ENCODE results near the gene ZDHHC12.

The ZDHHC12 gene

DNA sequence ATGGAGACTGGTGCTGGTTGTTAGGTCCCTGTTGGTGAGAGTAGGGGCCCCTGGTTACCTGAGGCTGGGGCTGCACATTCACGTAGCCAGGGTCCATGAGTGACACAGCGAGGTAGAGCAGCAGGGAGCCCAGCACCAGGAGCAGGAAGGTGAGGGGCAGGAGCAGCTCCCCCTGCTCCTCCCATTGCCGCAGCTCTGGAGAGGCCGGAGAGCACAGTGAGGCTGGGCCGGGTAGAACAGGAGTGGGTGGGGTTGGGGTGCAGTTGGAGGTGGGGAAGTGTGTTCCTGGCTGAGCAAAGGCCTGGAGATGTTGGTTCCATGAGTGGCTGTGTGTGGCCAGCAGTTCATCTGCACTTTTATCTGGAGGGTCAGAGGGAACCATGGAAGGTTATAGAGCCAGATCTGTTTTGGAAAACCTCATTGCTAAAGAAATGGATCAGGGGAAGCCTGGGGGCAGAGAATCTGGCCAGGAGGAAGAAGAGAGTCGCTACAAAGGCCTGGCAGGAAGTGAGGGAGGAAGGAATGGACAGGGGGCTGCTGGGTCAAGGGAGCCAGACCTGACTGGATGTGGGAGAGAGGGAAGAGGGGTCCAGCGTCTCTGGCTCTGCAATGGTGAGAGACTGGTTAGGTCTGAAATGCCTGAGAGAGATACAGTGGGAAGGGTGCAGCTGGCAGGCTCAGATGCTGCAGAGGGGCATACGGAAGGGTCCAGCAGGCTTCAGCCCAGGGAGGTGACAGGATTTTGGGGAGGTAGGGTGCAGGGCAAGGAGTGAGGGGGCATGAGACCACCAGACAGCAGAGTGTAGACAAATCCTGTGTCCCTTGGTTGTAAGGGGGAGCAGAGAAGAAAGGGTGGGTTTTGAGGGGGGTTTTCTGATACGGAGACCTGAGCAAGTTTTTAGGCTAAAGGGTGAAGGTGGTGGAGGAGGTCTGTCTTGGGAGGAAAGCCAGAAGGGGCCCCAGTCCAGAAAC is 1.3 kb downstream of the ZDHHC12 start (continued):
- TF ChIP-seq, protein P1, sequence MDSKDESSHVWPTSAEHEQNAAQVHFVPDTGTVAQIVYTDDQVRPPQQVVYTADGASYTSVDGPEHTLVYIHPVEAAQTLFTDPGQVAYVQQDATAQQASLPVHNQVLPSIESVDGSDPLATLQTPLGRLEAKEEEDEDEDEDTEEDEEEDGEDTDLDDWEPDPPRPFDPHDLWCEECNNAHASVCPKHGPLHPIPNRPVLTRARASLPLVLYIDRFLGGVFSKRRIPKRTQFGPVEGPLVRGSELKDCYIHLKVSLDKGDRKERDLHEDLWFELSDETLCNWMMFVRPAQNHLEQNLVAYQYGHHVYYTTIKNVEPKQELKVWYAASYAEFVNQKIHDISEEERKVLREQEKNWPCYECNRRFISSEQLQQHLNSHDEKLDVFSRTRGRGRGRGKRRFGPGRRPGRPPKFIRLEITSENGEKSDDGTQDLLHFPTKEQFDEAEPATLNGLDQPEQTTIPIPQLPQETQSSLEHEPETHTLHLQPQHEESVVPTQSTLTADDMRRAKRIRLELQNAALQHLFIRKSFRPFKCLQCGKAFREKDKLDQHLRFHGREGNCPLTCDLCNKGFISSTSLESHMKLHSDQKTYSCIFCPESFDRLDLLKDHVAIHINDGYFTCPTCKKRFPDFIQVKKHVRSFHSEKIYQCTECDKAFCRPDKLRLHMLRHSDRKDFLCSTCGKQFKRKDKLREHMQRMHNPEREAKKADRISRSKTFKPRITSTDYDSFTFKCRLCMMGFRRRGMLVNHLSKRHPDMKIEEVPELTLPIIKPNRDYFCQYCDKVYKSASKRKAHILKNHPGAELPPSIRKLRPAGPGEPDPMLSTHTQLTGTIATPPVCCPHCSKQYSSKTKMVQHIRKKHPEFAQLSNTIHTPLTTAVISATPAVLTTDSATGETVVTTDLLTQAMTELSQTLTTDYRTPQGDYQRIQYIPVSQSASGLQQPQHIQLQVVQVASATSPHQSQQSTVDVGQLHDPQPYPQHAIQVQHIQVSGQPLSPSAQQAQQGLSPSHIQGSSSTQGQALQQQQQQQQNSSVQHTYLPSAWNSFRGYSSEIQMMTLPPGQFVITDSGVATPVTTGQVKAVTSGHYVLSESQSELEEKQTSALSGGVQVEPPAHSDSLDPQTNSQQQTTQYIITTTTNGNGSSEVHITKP (tag by site-specific recombination; IDR thresholded peaks at IDR 0.05) = no peak

DNA sequence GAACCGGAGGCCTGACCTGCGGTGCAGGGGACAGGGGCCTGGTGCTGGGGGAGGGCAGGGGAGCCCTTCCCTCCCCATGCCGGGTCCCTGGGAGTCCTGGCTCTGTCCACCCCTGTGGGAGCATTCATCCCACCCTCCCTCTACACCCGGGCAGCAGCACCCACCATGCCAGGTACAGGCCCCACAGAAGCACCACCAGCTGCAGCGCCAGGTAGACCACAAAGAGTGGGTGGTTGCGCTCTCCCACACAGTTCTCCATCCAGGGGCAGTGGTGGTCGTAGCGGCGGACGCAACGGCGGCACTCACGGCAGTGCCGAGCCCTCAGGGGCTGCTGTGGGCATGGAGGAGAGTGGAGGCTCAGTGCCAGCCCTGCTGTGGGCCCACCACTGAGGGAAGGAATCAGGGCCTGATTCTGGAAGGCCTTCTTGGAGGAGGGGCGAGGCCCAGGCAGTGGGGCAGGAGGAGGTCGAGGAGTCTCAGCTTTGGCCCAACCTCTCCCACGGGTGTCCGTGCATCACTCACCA is 2.4 kb downstream of the ZDHHC12 start:
- H3K4me3 ChIP-seq (ENCODE audit: low read depth, low read length) = no peak overlapping the region
- ChIA-PET POLR2A (interaction anchor here (1.0 kb wide), 2 partner anchors 16 to 24 kb away, joined by 3 read pairs; no protein-coding TSS in a partner anchor), CTCF (interaction anchor here (0.6 kb wide), 1 partner anchor 133 kb away, joined by 3 read pairs; no protein-coding TSS in a partner anchor)
- H3K36me3 ChIP-seq (ENCODE audit: control insufficient read depth in 2 of 2, insufficient read depth in 1 of 2, low read length in 2 of 2) = peaks cover 3 to 38% of the 10 kb centered on the region in 2 experiments; a peak in 2 of 3 replicates
- H3K27ac ChIP-seq (ENCODE audit: extremely low read depth, low read depth, low read length) = no peak overlapping the region
- H3K9me3 ChIP-seq (ENCODE audit: control insufficient read depth, insufficient read depth, low read depth, low read length) = no peaks in the 10 kb centered on the region
- no peaks in the 10 kb centered on the region for H3K4me1 ChIP-seq (ENCODE audit: control insufficient read depth, insufficient read depth, low read length)
- TF ChIP-seq ZFHX2 (tag by site-specific recombination; conservative IDR thresholded peaks at IDR 0.05) (0 out of 2 replicates have a peak, but pooled peaks have one; percentile 34), GLIS2 (tag by site-specific recombination; IDR thresholded peaks at IDR 0.05) (peak; percentile 43; the same call in 1 of the 2 replicates), EGR2 (tag by site-specific recombination; IDR thresholded peaks at IDR 0.05; ENCODE audit: low read depth) (peak; percentile 39), REPIN1 (tag by site-specific recombination; IDR thresholded peaks at IDR 0.05; ENCODE audit: low read depth) (no peak), ZFP69B (tag by site-specific recombination; IDR thresholded peaks at IDR 0.05) (peak; percentile 76)
- TF ChIP-seq, protein P2, sequence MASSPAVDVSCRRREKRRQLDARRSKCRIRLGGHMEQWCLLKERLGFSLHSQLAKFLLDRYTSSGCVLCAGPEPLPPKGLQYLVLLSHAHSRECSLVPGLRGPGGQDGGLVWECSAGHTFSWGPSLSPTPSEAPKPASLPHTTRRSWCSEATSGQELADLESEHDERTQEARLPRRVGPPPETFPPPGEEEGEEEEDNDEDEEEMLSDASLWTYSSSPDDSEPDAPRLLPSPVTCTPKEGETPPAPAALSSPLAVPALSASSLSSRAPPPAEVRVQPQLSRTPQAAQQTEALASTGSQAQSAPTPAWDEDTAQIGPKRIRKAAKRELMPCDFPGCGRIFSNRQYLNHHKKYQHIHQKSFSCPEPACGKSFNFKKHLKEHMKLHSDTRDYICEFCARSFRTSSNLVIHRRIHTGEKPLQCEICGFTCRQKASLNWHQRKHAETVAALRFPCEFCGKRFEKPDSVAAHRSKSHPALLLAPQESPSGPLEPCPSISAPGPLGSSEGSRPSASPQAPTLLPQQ (tag by site-specific recombination; IDR thresholded peaks at IDR 0.05) = peak; percentile 93
- TF ChIP-seq, protein P3, sequence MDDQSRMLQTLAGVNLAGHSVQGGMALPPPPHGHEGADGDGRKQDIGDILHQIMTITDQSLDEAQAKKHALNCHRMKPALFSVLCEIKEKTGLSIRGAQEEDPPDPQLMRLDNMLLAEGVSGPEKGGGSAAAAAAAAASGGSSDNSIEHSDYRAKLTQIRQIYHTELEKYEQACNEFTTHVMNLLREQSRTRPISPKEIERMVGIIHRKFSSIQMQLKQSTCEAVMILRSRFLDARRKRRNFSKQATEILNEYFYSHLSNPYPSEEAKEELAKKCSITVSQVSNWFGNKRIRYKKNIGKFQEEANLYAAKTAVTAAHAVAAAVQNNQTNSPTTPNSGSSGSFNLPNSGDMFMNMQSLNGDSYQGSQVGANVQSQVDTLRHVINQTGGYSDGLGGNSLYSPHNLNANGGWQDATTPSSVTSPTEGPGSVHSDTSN (CRISPR knock-in tag; IDR thresholded peaks at IDR 0.05) = no peak
- TF ChIP-seq, protein P4, sequence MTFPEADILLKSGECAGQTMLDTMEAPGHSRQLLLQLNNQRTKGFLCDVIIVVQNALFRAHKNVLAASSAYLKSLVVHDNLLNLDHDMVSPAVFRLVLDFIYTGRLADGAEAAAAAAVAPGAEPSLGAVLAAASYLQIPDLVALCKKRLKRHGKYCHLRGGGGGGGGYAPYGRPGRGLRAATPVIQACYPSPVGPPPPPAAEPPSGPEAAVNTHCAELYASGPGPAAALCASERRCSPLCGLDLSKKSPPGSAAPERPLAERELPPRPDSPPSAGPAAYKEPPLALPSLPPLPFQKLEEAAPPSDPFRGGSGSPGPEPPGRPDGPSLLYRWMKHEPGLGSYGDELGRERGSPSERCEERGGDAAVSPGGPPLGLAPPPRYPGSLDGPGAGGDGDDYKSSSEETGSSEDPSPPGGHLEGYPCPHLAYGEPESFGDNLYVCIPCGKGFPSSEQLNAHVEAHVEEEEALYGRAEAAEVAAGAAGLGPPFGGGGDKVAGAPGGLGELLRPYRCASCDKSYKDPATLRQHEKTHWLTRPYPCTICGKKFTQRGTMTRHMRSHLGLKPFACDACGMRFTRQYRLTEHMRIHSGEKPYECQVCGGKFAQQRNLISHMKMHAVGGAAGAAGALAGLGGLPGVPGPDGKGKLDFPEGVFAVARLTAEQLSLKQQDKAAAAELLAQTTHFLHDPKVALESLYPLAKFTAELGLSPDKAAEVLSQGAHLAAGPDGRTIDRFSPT (tag by site-specific recombination; IDR thresholded peaks at IDR 0.05) = peak; percentile 74

DNA sequence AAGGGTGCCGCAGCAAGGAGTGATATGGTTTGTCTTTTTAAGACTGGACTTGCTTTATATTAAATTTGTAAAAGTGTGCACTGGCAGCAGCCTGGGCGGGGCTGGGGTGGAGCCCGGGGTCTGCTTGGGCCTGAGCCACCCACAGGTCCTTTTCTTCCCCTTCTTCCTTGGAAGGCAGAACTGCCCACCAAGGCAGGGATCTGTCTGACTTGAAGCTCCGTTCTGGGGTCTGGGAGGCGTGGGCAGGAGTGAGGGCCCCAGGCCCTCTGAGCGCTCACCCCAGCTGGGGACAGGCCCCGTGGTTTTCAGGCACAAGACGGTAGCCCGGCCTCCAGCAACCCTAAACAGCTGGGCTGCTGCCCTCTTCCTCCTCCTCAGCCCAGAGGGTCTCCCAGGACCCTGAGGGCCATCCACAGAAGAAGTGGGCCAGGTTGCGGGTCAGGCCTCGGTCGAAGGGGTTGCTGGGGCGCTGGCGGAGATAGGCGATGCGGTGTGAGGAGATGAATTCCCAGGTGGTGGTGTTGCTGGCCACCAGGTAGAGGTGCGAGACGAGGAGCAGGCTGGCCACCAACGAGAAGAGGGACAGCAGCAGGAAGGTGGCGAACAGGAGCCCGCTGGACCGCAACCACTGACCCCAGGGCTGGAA is 3.0 kb downstream of the ZDHHC12 start:
- no peaks in the 10 kb centered on the region for H3K4me1 ChIP-seq (ENCODE audit: control insufficient read depth, insufficient read depth, low read length)
- CTCF ChIA-PET = no interaction called here

More for the DNA sequence above, 3.0 kb downstream of the ZDHHC12 start:
- peak; percentile 17; the same call in 1 of the 2 replicates for TF ChIP-seq KLF1 (tag by site-specific recombination; IDR thresholded peaks at IDR 0.05)
- TF ChIP-seq ZNF366 (tag by site-specific recombination; conservative IDR thresholded peaks at IDR 0.05) = no peak
- Histone ChIP-seq H3K27ac (ENCODE audit: extremely low read depth, low read depth, low read length) (no peak overlapping the region), H3K36me3 (ENCODE audit: control insufficient read depth in 2 of 2, insufficient read depth in 1 of 2, low read length in 2 of 2) (peaks cover 3 to 40% of the 10 kb centered on the region in 2 experiments; a peak in 2 of 3 replicates), H3K4me3 (ENCODE audit: low read depth, low read length) (no peak overlapping the region), H3K9me3 (ENCODE audit: control insufficient read depth, insufficient read depth, low read depth, low read length) (no peaks in the 10 kb centered on the region)
- POLR2A ChIA-PET = interaction anchor here (1.0 kb wide), 1 partner anchor 24 kb away, joined by 3 read pairs; no protein-coding TSS in a partner anchor

All from HEK293 (cell line).